Lung (tissue), 12 donors: ENCODE measurements around the gene G6PC3. TPM values are rescaled to one million over a fixed set of nuclear protein-coding genes. Genes with fewer than 3 reads are reported as not detected.

Experiments
- ATAC-seq: fragments of 200-7000 bp; cut with Tn5 transposase; one replicate; pipeline ENCODE4 v1.9.1; 2020; ENCODE audit warnings: moderate number of reproducible peaks; ENCODE audit not compliant: insufficient read depth, low FRiP score
- DNase-seq, 3 donors: peaks; one replicate each; pipeline ENCODE4 v3.0.0-alpha.2; 2013 to 2017
- H3K27ac ChIP-seq, 2 donors: one replicate each; pipeline ENCODE4 v1.5.1; 2013; ENCODE audit warnings: mild to moderate bottlenecking in 2 of 2, moderate library complexity in 2 of 2, control low read depth in 1 of 2, inconsistent platforms in 1 of 2, low read depth in 1 of 2, low read length in 1 of 2
- H3K27me3 ChIP-seq, 3 donors: one replicate each; pipeline ENCODE4 v1.5.1; 2013; ENCODE audit warnings: low read length in 2 of 3; ENCODE audit not compliant: control insufficient read depth in 3 of 3, insufficient read depth in 3 of 3
- H3K36me3 ChIP-seq, 4 donors: one replicate each; pipeline ENCODE4 v1.5.1; 2013; ENCODE audit warnings: low read length in 4 of 4, mild to moderate bottlenecking in 1 of 4, moderate library complexity in 1 of 4; ENCODE audit not compliant: control insufficient read depth in 4 of 4, insufficient read depth in 4 of 4
- H3K4me1 ChIP-seq, 5 donors: one replicate each; pipeline ENCODE4 v1.5.1; 2013; ENCODE audit warnings: low read length in 5 of 5, mild to moderate bottlenecking in 2 of 5, moderate library complexity in 1 of 5; ENCODE audit not compliant: control insufficient read depth in 5 of 5, insufficient read depth in 5 of 5
- H3K4me3 ChIP-seq: one replicate; pipeline ENCODE4 v1.5.1; 2013; ENCODE audit warnings: mild to moderate bottlenecking, control low read depth, moderate library complexity
- H3K9ac ChIP-seq, 2 donors: one replicate each; pipeline ENCODE4 v1.5.1; 2013; ENCODE audit warnings: low read length in 2 of 2, control low read depth in 1 of 2; ENCODE audit not compliant: insufficient read depth in 1 of 2
- H3K9me3 ChIP-seq, 4 donors: one replicate each; pipeline ENCODE4 v1.5.1; 2013; ENCODE audit warnings: low read length in 3 of 4, mild to moderate bottlenecking in 1 of 4, moderate library complexity in 1 of 4; ENCODE audit not compliant: control insufficient read depth in 4 of 4, insufficient read depth in 3 of 4
- WGBS, 2 donors: extraction: QIAGEN DNeasy Blood & Tissue Kit; methylation state at CpG; one replicate each; pipeline ENCODE4 v1.1.7; 2013; 5-methylcytosine and 5-hydroxymethylcytosine counted together
- polyA plus RNA-seq, 2 donors: library from polyadenylated mRNA; stranded (reverse); fragments of 200-250 nt; gene quantifications; one replicate each; pipeline ENCODE4 v1.2.1, GENCODE V29; 2013
- total RNA-seq, 2 donors: library from RNA; depleted of rRNA in 1 of 2; stranded (reverse); fragments of >200 nt in 1 of 2; gene quantifications; one replicate each; pipeline ENCODE4 v1.2.1, GENCODE V29; 2014 to 2021
- TF ChIP-seq, protein P1 (sequence below): IDR thresholded peaks from 2 replicates; pipeline ENCODE4 v1.5.1; 2012; ENCODE audit warnings: mild to moderate bottlenecking; ENCODE audit errors: control extremely low read depth, extremely low read depth
- donor health status: control.
- donor health status: control.
- donor health status: Bipolar disorder and iron deficiency.
- donor health status: healthy.
- donor health status: DM: yes; HTN: yes; CAD: no.

G6PC3 gene
- total and polyA plus RNA-seq, 4 donors: 21.2 to 87.4 (median 79.7) TPM

- Histone ChIP-seq H3K9ac (peak overlapping the region; percentile 13 to 59), H3K27me3 (no peaks in the 10 kb centered on the region), H3K36me3 (peaks cover 0 to 3% (median under 1%) of the 10 kb centered on the region in 4 donors), H3K9me3 (peaks cover 0 to 1% (median 0%) of the 10 kb centered on the region in 4 donors), H3K4me1 (peaks cover 4 to 25% (median 20%) of the 10 kb centered on the region in 5 donors), H3K4me3 (peak overlapping the region; percentile 96), H3K27ac (peak overlapping the region in 1 of 2 donors; percentile 85)
- no peak for DNase-seq
- no peak for ATAC-seq
- TF ChIP-seq, protein P1, sequence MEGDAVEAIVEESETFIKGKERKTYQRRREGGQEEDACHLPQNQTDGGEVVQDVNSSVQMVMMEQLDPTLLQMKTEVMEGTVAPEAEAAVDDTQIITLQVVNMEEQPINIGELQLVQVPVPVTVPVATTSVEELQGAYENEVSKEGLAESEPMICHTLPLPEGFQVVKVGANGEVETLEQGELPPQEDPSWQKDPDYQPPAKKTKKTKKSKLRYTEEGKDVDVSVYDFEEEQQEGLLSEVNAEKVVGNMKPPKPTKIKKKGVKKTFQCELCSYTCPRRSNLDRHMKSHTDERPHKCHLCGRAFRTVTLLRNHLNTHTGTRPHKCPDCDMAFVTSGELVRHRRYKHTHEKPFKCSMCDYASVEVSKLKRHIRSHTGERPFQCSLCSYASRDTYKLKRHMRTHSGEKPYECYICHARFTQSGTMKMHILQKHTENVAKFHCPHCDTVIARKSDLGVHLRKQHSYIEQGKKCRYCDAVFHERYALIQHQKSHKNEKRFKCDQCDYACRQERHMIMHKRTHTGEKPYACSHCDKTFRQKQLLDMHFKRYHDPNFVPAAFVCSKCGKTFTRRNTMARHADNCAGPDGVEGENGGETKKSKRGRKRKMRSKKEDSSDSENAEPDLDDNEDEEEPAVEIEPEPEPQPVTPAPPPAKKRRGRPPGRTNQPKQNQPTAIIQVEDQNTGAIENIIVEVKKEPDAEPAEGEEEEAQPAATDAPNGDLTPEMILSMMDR: no peak
- WGBS, 2 donors: 45 to 49% methylated on average over 1 of the region's 1 CpG
Observed at GRCh38 chr17:44121997-44122815, 51.7 kb downstream of the G6PC3 start.

DNA sequence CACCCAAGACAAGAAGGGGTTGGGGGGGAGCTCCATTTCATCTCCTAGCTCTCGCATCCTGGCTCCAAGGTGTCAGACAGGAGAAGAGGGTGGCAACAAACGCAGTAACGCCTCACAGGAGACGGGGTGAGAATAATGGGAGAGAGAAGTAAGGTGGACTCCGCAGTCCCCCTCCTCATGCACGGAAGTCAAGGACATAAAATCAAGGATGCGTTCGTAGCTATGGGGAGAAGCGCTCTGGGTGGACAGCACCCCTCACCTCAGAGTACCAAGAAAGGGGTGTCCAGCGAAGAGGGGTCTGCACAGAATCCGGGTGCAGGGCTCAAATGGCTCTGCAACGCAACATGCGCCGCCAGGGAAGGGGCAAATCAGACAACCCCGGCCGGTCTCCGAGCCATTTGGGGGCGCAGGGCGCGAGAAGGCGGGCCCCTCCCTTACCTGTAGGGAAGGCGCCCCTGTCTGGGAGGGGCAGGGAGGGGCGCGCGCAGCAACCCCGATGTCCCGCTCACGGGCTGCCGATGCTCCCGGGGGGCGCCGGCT, 52.4 kb downstream of the G6PC3 start:
- peak in 1 of 3 donors; percentile 28 for DNase-seq
- WGBS, 2 donors: 1 to 2% methylated on average over 14 to 32 of the region's 32 CpGs
- Histone ChIP-seq H3K4me3 (peak overlapping the region; percentile 96), H3K9ac (peak overlapping the region; percentile 59 to 85), H3K4me1 (peaks cover 4 to 25% (median 20%) of the 10 kb centered on the region in 5 donors), H3K27ac (peak overlapping the region; percentile 85 to 90), H3K36me3 (peaks cover 0 to 2% (median under 1%) of the 10 kb centered on the region in 4 donors), H3K27me3 (no peaks in the 10 kb centered on the region), H3K9me3 (peaks cover 0 to 1% (median 0%) of the 10 kb centered on the region in 4 donors)
- no peak for ATAC-seq
- TF ChIP-seq, protein P1: no peak

- Histone ChIP-seq H3K4me1 (peaks cover 4 to 23% (median 20%) of the 10 kb centered on the region in 5 donors), H3K27me3 (no peaks in the 10 kb centered on the region), H3K9ac (peak within 1 kb of the TSS; percentile 65 to 85), H3K4me3 (peak within 1 kb of the TSS; percentile 96), H3K9me3 (peaks cover 0 to 1% (median 0%) of the 10 kb centered on the region in 4 donors), H3K27ac (peak within 1 kb of the TSS; percentile 90 to 94), H3K36me3 (peaks cover 0 to 2% (median 0%) of the 10 kb centered on the region in 4 donors)
- ATAC-seq: peak; percentile 99
- WGBS, 2 donors: 1% methylated on average over 41 to 78 of the region's 78 CpGs
- TF ChIP-seq, protein P1: peak; percentile 19
- DNase-seq: peak; percentile 98 to 99 (median 98)
Observed at GRCh38 chr17:44123356-44124117, 53.0 kb downstream of the G6PC3 start, which contains the start of gene HDAC5. HDAC5 (minus strand) TSS chr17:44123641; CDS start chr17:44117515, 6,126 bp downstream.
